Panc1 (cell line): ENCODE measurements around the gene PHF10. TPM values are rescaled to one million over a fixed set of nuclear protein-coding genes. Genes with fewer than 3 reads are reported as not detected.

Source experiments
- total RNA-seq: library from RNA; stranded (reverse); gene quantifications from one replicate; pipeline ENCODE4 v1.2.1, GENCODE V29; 2021; ENCODE audit not compliant: unreplicated experiment

The PHF10 gene
- total RNA-seq, 1 experiment from 2014 or later = 71.7 TPM

Other genes with a start within 250 kb of the PHF10 start
- 56.3 TPM for gene WDR27, start 22.5 kb downstream of the PHF10 start, total RNA-seq
- gene C6orf120, start 22.4 kb downstream of the PHF10 start, total RNA-seq = 31.5 TPM
- 2.1 TPM for gene DYNLT2, start 27.1 kb upstream of the PHF10 start, total RNA-seq
- gene ERMARD, start 27.1 kb upstream of the PHF10 start, total RNA-seq = 38.5 TPM